Activated CD8-positive, alpha-beta T cell treated with anti-CD3 and anti-CD28 coated beads for 36 hours (primary cell): ENCODE results near the gene SLC44A1. TPM values are rescaled to one million over a fixed set of nuclear protein-coding genes. Genes with fewer than 3 reads are reported as not detected.

Experiments used
- ATAC-seq: fragments of 200-7000 bp; cut with Tn5 transposase; one replicate; pipeline ENCODE4 v1.10.0; 2021; ENCODE audit warnings: mild to moderate bottlenecking, moderate library complexity
- CTCF ChIA-PET: fragments of 350-600 bp; sonication (Branson Sonifier 250); formaldehyde crosslinking; loops from one replicate; lab custom pipeline; 2021; ENCODE audit warnings: antibody characterized with exemption; lab: Charles Lee
- POLR2A ChIA-PET: fragments of 350-600 bp; sonication (Branson Sonifier 250); formaldehyde crosslinking; loops from one replicate; lab custom pipeline; 2021; ENCODE audit warnings: antibody characterized with exemption; lab: Charles Lee
- DNase-seq: peaks from one replicate; pipeline ENCODE4 v3.0.0-alpha.2; 2020
- H3K27ac Mint-ChIP-seq: one replicate; pipeline ENCODE4 v1.8.0; 2021; ENCODE audit warnings: mild to moderate bottlenecking, mixed read lengths
- H3K27me3 Mint-ChIP-seq: one replicate; pipeline ENCODE4 v1.8.0; 2021; ENCODE audit warnings: mixed read lengths
- H3K36me3 Mint-ChIP-seq: one replicate; pipeline ENCODE4 v1.8.0; 2021; ENCODE audit warnings: low read depth, mixed read lengths
- H3K4me1 Mint-ChIP-seq: one replicate; pipeline ENCODE4 v1.8.0; 2021; ENCODE audit warnings: low read depth, mixed read lengths
- H3K4me3 Mint-ChIP-seq: one replicate; pipeline ENCODE4 v1.8.0; 2021; ENCODE audit warnings: mild to moderate bottlenecking, moderate library complexity, mixed read lengths
- H3K9me3 Mint-ChIP-seq: one replicate; pipeline ENCODE4 v1.8.0; 2021; ENCODE audit warnings: mixed read lengths
- intact Hi-C: fragments of 100-400 bp; cut with micrococcal nuclease; formaldehyde crosslinking; loops from one replicate; pipeline ENCODE4 v1.10.0; 2022
- total RNA-seq, 2 experiments: library from RNA; stranded (reverse); gene quantifications; one replicate each; pipeline ENCODE4 v1.2.3, GENCODE V29; 2021
- TF ChIP-seq, protein P1 (sequence below): fragments of 200-600 bp; IDR thresholded peaks from one replicate; pipeline ENCODE4 v1.8.0; 2022; ENCODE audit warnings: antibody characterized with exemption, mild to moderate bottlenecking

The SLC44A1 gene
- total RNA-seq, 2 experiments from 2014 or later = 7.2 to 8.3 TPM

GRCh38 chr9:105205787-105206495 lies 38.5 kb upstream of the SLC44A1 start:
- H3K27me3 Mint-ChIP-seq = no peaks in the 10 kb centered on the region
- ChIA-PET CTCF (interaction anchor here (0.7 to 1.0 kb wide), 2 partner anchors 14 to 115 kb away, joined by 3 to 4 read pairs; no protein-coding TSS in a partner anchor), POLR2A (no interaction called here)
- TF ChIP-seq, protein P1, sequence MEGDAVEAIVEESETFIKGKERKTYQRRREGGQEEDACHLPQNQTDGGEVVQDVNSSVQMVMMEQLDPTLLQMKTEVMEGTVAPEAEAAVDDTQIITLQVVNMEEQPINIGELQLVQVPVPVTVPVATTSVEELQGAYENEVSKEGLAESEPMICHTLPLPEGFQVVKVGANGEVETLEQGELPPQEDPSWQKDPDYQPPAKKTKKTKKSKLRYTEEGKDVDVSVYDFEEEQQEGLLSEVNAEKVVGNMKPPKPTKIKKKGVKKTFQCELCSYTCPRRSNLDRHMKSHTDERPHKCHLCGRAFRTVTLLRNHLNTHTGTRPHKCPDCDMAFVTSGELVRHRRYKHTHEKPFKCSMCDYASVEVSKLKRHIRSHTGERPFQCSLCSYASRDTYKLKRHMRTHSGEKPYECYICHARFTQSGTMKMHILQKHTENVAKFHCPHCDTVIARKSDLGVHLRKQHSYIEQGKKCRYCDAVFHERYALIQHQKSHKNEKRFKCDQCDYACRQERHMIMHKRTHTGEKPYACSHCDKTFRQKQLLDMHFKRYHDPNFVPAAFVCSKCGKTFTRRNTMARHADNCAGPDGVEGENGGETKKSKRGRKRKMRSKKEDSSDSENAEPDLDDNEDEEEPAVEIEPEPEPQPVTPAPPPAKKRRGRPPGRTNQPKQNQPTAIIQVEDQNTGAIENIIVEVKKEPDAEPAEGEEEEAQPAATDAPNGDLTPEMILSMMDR = no peak
- ATAC-seq (no peak), DNase-seq (no peak)
- H3K27ac Mint-ChIP-seq = no peak overlapping the region
- H3K9me3 Mint-ChIP-seq = no peaks in the 10 kb centered on the region
- intact Hi-C loops = no loop called here
- H3K4me1 Mint-ChIP-seq = no peaks in the 10 kb centered on the region
- H3K36me3 Mint-ChIP-seq = no peaks in the 10 kb centered on the region
- H3K4me3 Mint-ChIP-seq = no peak overlapping the region

- Mint-ChIP-seq H3K4me1 (no peaks in the 10 kb centered on the region), H3K4me3 (no peak overlapping the region), H3K36me3 (no peaks in the 10 kb centered on the region), H3K27me3 (no peaks in the 10 kb centered on the region), H3K9me3 (no peaks in the 10 kb centered on the region), H3K27ac (no peak overlapping the region)
- ChIA-PET POLR2A (no interaction called here), CTCF (interaction anchor here (0.7 to 1.0 kb wide), 2 partner anchors 14 to 115 kb away, joined by 3 to 4 read pairs; no protein-coding TSS in a partner anchor)
- intact Hi-C loops = no loop called here
- DNase-seq (no peak), ATAC-seq (no peak)
- TF ChIP-seq, protein P1 = no peak
Observed at GRCh38 chr9:105206496-105206820, 38.0 kb upstream of the SLC44A1 start.

- ChIA-PET CTCF (interaction anchor here (0.7 to 1.0 kb wide), 3 partner anchors 13 to 549 kb away, joined by 3 to 4 read pairs (median 3); no protein-coding TSS in a partner anchor), POLR2A (no interaction called here)
- no peak overlapping the region for H3K4me3 Mint-ChIP-seq
- intact Hi-C loops = no loop called here
- no peaks in the 10 kb centered on the region for H3K36me3 Mint-ChIP-seq
- ATAC-seq = no peak
- no peak overlapping the region for H3K27ac Mint-ChIP-seq
- TF ChIP-seq, protein P1 = no peak
- no peak for DNase-seq
- H3K27me3 Mint-ChIP-seq = no peaks in the 10 kb centered on the region
- no peaks in the 10 kb centered on the region for H3K4me1 Mint-ChIP-seq
- H3K9me3 Mint-ChIP-seq = no peaks in the 10 kb centered on the region
Observed at GRCh38 chr9:105206821-105207699, 37.4 kb upstream of the SLC44A1 start.

DNA sequence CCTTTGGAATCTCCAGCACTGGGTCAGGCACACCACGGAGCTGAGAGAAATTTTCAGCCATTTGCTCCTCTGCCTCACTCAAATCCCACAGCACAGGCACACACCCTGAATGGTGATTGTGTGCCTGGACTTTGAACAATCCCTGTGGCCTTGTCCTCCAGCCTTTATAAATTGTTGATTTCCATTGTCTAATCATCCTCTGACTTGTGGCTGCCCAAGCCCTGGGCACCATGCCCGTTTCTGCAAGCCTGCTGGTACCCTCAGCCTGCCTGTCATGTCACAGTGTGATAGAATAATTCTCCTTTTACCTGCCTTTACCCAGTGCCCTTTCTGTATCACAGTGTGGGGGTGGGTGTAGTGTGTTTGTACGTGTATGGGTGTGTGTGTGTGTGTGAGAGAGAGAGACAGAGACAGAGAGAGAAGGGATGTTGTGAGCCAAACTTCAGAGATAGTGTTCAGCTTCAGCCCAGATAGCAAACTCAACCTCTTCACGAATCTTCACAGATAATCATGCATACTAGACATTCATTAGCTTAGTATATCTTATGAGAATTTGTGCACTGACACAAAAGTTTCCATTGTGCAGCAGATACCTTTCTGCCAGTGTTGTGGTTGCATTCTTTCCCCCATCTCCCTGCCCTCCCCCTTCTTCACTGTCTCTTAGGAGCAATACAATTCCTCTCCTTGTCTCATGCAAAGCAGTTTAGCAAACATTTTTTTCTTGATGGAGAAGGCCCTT lies 27.8 kb upstream of the SLC44A1 start:
- intact Hi-C loops = no loop called here
- Mint-ChIP-seq H3K4me1 (no peaks in the 10 kb centered on the region), H3K27me3 (no peaks in the 10 kb centered on the region)

More for the DNA sequence above, 27.8 kb upstream of the SLC44A1 start:
- H3K27ac Mint-ChIP-seq = no peak overlapping the region
- H3K4me3 Mint-ChIP-seq = no peak overlapping the region
- ChIA-PET POLR2A (no interaction called here), CTCF (no interaction called here)
- DNase-seq (no peak), ATAC-seq (no peak)
- TF ChIP-seq, protein P1 = no peak
- H3K9me3 Mint-ChIP-seq = no peaks in the 10 kb centered on the region
- H3K36me3 Mint-ChIP-seq = no peaks in the 10 kb centered on the region
